H1 (cell line): ENCODE measurements around the gene GLB1L2.

Experiments
- BACH1 ChIP-seq: IDR thresholded peaks from 2 replicates; pipeline ENCODE4 v1.6.1; 2012; ENCODE audit warnings: low read length, improper control_type of control experiment
- BCL11A ChIP-seq, 2 experiments: IDR thresholded peaks; one replicate each; pipeline ENCODE4 v1.6.1; 2011; ENCODE audit warnings: low read depth in 2 of 2, low read length in 2 of 2, mild to moderate bottlenecking in 2 of 2
- CEBPB ChIP-seq: IDR thresholded peaks from 2 replicates; pipeline ENCODE4 v1.6.1; 2012; ENCODE audit warnings: low read depth, low read length
- CHD2 ChIP-seq: IDR thresholded peaks from 2 replicates; pipeline ENCODE4 v1.6.1; 2012; ENCODE audit warnings: low read length, improper control_type of control experiment
- CTCF ChIP-seq, 3 experiments: IDR thresholded peaks; 1 replicate in 2 of 3; 2 replicates in 1 of 3; pipeline versions ENCODE4 v1.5.1 to v1.6.1; 2011; ENCODE audit warnings: low read length in 3 of 3, mild to moderate bottlenecking in 3 of 3, inconsistent platforms in 2 of 3, low read depth in 1 of 3, moderate library complexity in 1 of 3; ENCODE audit not compliant: insufficient read depth in 1 of 3; ENCODE audit errors: control extremely low read depth in 1 of 3
- HDAC2 ChIP-seq, 2 experiments: fragments of 300-600 bp in 1 of 2; sonication (generic) in 1 of 2; IDR thresholded peaks; 2 replicates each; pipeline ENCODE4 v1.6.1; 2011 to 2012; ENCODE audit warnings: low read depth in 2 of 2, low read length in 2 of 2, mild to moderate bottlenecking in 2 of 2, moderate library complexity in 2 of 2, borderline replicate concordance in 1 of 2, inconsistent platforms in 1 of 2
- MAFK ChIP-seq: IDR thresholded peaks from 2 replicates; pipeline ENCODE4 v1.6.1; 2012; ENCODE audit warnings: low read depth, mild to moderate bottlenecking, improper control_type of control experiment, low read length
- NRF1 ChIP-seq: IDR thresholded peaks from 2 replicates; pipeline ENCODE4 v1.6.1; 2011; ENCODE audit warnings: mild to moderate bottlenecking, low read depth, low read length, improper control_type of control experiment
- PHF8 ChIP-seq: fragments of 200-600 bp; sonication (generic); conservative IDR thresholded peaks from 2 replicates; pipeline ENCODE4 v1.7.1; 2012; ENCODE audit warnings: low read depth, mild to moderate bottlenecking, inconsistent platforms, low read length, moderate library complexity
- POLR2A ChIP-seq, 2 experiments: IDR thresholded peaks; 1 replicate in 1 of 2; 2 replicates in 1 of 2; pipeline ENCODE4 v1.6.1; 2011; ENCODE audit warnings: low read depth in 2 of 2, low read length in 2 of 2, mild to moderate bottlenecking in 2 of 2; ENCODE audit errors: control extremely low read depth in 1 of 2
- POLR2AphosphoS5 ChIP-seq: IDR thresholded peaks from 2 replicates; pipeline ENCODE4 v1.6.1; 2011; ENCODE audit warnings: low read depth, low read length
- RNF2 ChIP-seq: fragments of 200-900, 300-1000 bp; sonication (generic); IDR thresholded peaks from 2 replicates; pipeline ENCODE4 v1.7.1; 2016; ENCODE audit warnings: borderline replicate concordance, low read depth, mild to moderate bottlenecking, antibody characterized with exemption, low read length; ENCODE audit not compliant: poor library complexity, severe bottlenecking; ENCODE audit errors: missing control alignments
- USF2 ChIP-seq: IDR thresholded peaks from 2 replicates; pipeline ENCODE4 v1.6.1; 2011; ENCODE audit warnings: low read length, improper control_type of control experiment

DNA sequence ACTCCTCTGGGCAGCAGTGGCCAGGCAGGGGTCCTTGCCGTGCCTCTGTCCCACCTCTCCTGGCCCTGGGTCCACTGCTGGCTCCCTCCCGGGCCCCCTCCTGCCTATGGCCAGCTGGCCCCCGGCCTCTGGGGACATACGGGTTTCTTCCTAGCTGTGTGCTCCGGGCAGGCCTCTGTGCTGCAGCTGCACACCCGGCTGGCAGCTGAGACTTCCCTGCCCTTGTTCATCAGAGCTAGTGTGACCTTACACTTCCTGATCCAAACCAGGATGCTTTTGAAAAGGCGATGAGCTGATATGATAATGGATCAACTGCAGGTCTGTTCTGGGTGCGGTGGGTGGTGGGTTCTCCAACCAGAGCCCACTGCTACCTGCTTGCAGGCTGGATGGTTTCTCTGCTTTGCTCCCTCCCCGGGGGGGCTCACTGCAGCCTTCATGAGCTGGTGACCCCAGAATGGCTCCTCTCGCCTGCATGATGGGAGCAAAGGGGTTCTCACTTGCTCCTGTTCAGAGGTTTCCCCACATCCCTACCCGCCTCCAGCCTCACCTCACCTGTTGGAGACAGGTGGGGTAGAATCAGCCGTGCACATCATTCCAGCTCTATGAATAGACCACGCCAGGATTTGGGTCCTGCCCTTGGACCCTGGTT is 67.0 kb downstream of the GLB1L2 start:
- TF ChIP-seq POLR2A (IDR thresholded peaks at IDR 0.05; ENCODE audit: control extremely low read depth in 1 of 2, low read depth in 2 of 2, low read length in 2 of 2), result no peak
- no peak for TF ChIP-seq NRF1
- TF ChIP-seq BACH1, result no peak
- TF ChIP-seq USF2, result no peak
- no peak for TF ChIP-seq POLR2AphosphoS5
- TF ChIP-seq RNF2, result no peak
- TF ChIP-seq CEBPB, result no peak
- TF ChIP-seq CTCF (IDR thresholded peaks at IDR 0.05; ENCODE audit: control extremely low read depth in 1 of 3, insufficient read depth in 1 of 3, low read depth in 1 of 3, low read length in 3 of 3), result no peak
- TF ChIP-seq HDAC2 (IDR thresholded peaks at IDR 0.05; ENCODE audit: borderline replicate concordance in 1 of 2, low read depth in 2 of 2, low read length in 2 of 2), result no peak
- no peak for TF ChIP-seq MAFK
- no peak for TF ChIP-seq CHD2
- TF ChIP-seq BCL11A (IDR thresholded peaks at IDR 0.05; ENCODE audit: low read depth in 2 of 2, low read length in 2 of 2), result no peak
- TF ChIP-seq PHF8, result no peak
